Cardiac muscle cell (in vitro differentiated cells and primary cell): ENCODE measurements around the gene NEXMIF. TPM values are rescaled to one million over a fixed set of nuclear protein-coding genes. Genes with fewer than 3 reads are reported as not detected.
"Not testable (repeated sequence)": the region's sequence is repeated elsewhere in the genome, so short reads cannot be mapped to it uniquely, and the experiment has no call there.

Experiments used
- DNase-seq, 2 donors: peaks; one replicate each; pipeline versions ENCODE4 v3.0.0 to v3.0.0-alpha.2; 2010 to 2017; ENCODE audit warnings: low read depth in 1 of 2, low spot score in 1 of 2
- H3K27ac ChIP-seq: fragments of 200-600 bp; sonication (generic); 2 replicates; pipeline ENCODE4 v1.5.1; 2016
- H3K27me3 ChIP-seq: fragments of 200-600 bp; sonication (generic); 2 replicates; pipeline ENCODE4 v1.6.0; 2016; ENCODE audit warnings: control low read depth
- H3K36me3 ChIP-seq: fragments of 200-600 bp; sonication (generic); 2 replicates; pipeline ENCODE4 v1.5.1; 2016; ENCODE audit warnings: control low read depth
- H3K4me1 ChIP-seq: fragments of 200-600 bp; sonication (generic); 2 replicates; pipeline ENCODE4 v1.8.1; 2017; ENCODE audit warnings: low read depth, mild to moderate bottlenecking, mixed run types
- H3K4me3 ChIP-seq: fragments of 200-600 bp; sonication (generic); 2 replicates; pipeline ENCODE4 v1.5.1; 2016; ENCODE audit warnings: mild to moderate bottlenecking
- H3K9me3 ChIP-seq: fragments of 200-600 bp; sonication (generic); 2 replicates; pipeline ENCODE4 v1.5.1; 2017; ENCODE audit warnings: low read depth, mild to moderate bottlenecking, control low read depth
- CTCF ChIP-seq: IDR thresholded peaks from 2 replicates; pipeline ENCODE4 v1.5.1; 2012; ENCODE audit warnings: low read depth, mild to moderate bottlenecking, low read length
- polyA plus RNA-seq: library from polyadenylated mRNA; unstranded; fragments of >200 nt; fragmentation: Nextera tagmentation; extraction: Ambion mirVana; gene quantifications from 2 replicates; pipeline ENCODE4 v1.2.1, GENCODE V29; 2016
- total RNA-seq: library from RNA; depleted of rRNA; stranded (reverse); fragments of >200 nt; gene quantifications from 2 replicates; pipeline ENCODE4 v1.2.3, GENCODE V29; 2016

NEXMIF gene
- total RNA-seq = 0.46 and 1.0 TPM in 2 replicates
- polyA plus RNA-seq = 0.57 TPM in 1 of 2 replicates, not detected in the other

GRCh38 chrX:74925225-74926088, at the start of gene NEXMIF:
Gene NEXMIF (minus strand): TSS chrX:74925452.
- H3K27me3 ChIP-seq = peaks cover 23% of the 10 kb centered on the region
- H3K27ac ChIP-seq = no peak within 1 kb of the TSS
- H3K4me1 ChIP-seq = no peaks in the 10 kb centered on the region
- peak; percentile 15 for TF ChIP-seq CTCF
- H3K4me3 ChIP-seq = peak within 1 kb of the TSS; percentile 42
- DNase-seq = peak; percentile 23 to 70
- no peaks in the 10 kb centered on the region for H3K36me3 ChIP-seq
- H3K9me3 ChIP-seq = peaks cover 4% of the 10 kb centered on the region

DNA sequence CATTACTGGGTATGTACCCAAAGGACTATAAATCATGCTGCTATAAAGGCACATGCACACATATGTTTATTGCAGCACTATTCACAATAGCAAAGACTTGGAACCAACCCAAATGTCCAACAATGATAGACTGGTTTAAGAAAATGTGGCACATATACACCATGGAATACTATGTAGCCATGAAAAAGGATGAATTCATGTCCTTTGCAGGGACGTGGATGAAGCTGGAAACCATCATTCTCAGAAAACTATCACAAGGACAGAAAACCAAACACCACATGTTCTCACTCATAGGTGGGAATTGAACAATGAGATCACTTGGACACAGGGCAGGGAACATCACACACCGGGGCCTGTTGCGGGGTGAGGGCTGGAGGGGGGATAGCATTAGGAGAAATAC, 36.7 kb upstream of the NEXMIF start:
- H3K4me3 ChIP-seq, H3K36me3 ChIP-seq, H3K9me3 ChIP-seq, H3K27me3 ChIP-seq, H3K27ac ChIP-seq, H3K4me1 ChIP-seq, DNase-seq: not testable (repeated sequence)

- H3K9me3 ChIP-seq = no peaks in the 10 kb centered on the region
- H3K4me3 ChIP-seq = no peak overlapping the region
- H3K4me1 ChIP-seq = no peaks in the 10 kb centered on the region
- no peak for DNase-seq
- TF ChIP-seq CTCF = no peak
- H3K27ac ChIP-seq = no peak overlapping the region
- H3K36me3 ChIP-seq = no peaks in the 10 kb centered on the region
- H3K27me3 ChIP-seq = no peaks in the 10 kb centered on the region
Measured at GRCh38 chrX:74949717-74950116, 24.5 kb upstream of the NEXMIF start.

GRCh38 chrX:74940414-74940813, 15.2 kb upstream of the NEXMIF start:
- DNase-seq = no peak
- Histone ChIP-seq H3K4me3 (no peak overlapping the region), H3K27me3 (no peaks in the 10 kb centered on the region), H3K4me1 (no peaks in the 10 kb centered on the region), H3K9me3 (no peaks in the 10 kb centered on the region), H3K27ac (no peak overlapping the region), H3K36me3 (no peaks in the 10 kb centered on the region)
- no peak for TF ChIP-seq CTCF

DNA sequence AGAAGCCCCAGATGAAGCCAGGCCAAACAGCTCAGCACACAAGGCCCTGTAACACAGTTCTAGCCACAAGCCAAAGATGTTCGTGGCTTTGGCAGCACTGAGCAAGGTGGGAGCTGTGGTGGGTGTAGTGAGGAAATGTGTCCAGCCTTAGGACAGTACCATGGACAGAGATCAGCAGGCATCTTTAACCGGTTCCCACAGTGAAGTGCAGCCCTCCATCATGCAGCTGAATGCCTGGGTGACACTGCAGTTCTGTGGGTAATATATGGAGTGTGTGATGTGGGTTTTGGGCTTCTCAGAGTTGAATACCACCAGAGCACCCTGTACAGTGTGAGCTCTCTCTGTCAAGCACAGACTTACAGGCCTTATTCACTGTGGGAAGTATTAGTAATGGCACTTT, 6.0 kb upstream of the NEXMIF start:
- peak in 1 of 2 donors; percentile 56 for DNase-seq
- Histone ChIP-seq H3K4me3 (no peak overlapping the region), H3K27ac (no peak overlapping the region), H3K4me1 (no peaks in the 10 kb centered on the region), H3K27me3 (peaks cover 2% of the 10 kb centered on the region), H3K9me3 (peaks cover 4% of the 10 kb centered on the region), H3K36me3 (no peaks in the 10 kb centered on the region)
- TF ChIP-seq CTCF = no peak

DNA sequence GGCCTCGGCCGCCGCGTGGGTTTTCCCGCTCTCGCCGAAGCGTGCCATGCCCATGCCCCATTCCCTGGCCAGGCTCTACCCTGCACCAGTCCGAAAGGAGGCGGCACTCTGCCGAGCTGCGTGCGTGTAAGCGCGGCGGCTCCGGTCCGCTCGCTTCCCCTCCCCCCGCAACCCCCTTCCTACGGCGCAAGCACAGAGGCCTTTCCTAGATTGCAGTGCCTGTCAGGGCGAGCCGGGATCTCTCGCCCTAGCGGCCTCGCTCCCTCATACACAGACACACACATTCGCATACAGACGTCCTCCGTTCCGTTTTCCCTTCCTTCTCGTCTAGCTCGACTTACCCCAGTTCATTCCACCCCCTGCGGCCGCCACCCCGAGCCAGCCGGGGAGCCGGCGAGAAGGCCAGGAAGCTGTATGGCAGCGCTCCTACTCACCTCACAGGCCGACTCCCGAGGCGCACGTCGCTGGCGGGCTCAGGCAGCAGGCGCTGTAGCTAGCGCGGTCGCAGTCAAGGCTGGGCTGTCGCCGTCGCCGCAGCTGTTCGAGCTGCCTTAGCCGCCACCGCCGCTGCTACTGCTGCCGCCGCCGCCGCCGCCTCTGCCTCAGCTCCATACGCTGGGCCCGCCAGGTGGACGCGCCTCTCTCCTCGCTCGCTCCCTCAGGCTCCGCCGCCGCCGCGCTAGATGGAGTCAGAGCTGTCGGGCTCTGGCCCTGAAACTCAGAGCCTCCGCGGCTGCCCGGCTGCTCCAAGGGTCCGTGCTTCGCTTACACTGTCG, 615 bp downstream of the NEXMIF start:
- peak; percentile 25 to 28 for DNase-seq
- TF ChIP-seq CTCF = no peak
- Histone ChIP-seq H3K27ac (no peak overlapping the region), H3K4me3 (peak overlapping the region; percentile 42), H3K36me3 (no peaks in the 10 kb centered on the region), H3K4me1 (no peaks in the 10 kb centered on the region), H3K9me3 (peaks cover 4% of the 10 kb centered on the region), H3K27me3 (peaks cover 23% of the 10 kb centered on the region)
